Stimulated activated CD8-positive, alpha-beta memory T cell treated with anti-CD3 and anti-CD28 coated beads, Interleukin-4, amount 100 ng/mL, for 1 hour (primary cell): Measurements from ENCODE around the gene UBE2D3.
A peak's percentile ranks its signal among the peaks of the same experiment; 100 is the strongest.
"Not testable (repeated sequence)": the region's sequence is repeated elsewhere in the genome, so short reads cannot be mapped to it uniquely, and the experiment has no call there.

Experiments
- DNase-seq, 2 donors: peaks; one replicate each; pipeline ENCODE4 v3.0.0-alpha.2; 2020; ENCODE audit warnings: low read depth in 2 of 2, low spot score in 1 of 2

UBE2D3 gene

GRCh38 chr4:102826890-102827673 lies at the start of gene UBE2D3:
TSS of gene UBE2D3 (minus strand) at chr4:102827551. CDS start at chr4:102826508, 1,043 bp downstream.
- peak; percentile 91 to 92 for DNase-seq

GRCh38 chr4:102871772-102872171 lies 44.4 kb upstream of the UBE2D3 start:
- DNase-seq: no peak

DNA sequence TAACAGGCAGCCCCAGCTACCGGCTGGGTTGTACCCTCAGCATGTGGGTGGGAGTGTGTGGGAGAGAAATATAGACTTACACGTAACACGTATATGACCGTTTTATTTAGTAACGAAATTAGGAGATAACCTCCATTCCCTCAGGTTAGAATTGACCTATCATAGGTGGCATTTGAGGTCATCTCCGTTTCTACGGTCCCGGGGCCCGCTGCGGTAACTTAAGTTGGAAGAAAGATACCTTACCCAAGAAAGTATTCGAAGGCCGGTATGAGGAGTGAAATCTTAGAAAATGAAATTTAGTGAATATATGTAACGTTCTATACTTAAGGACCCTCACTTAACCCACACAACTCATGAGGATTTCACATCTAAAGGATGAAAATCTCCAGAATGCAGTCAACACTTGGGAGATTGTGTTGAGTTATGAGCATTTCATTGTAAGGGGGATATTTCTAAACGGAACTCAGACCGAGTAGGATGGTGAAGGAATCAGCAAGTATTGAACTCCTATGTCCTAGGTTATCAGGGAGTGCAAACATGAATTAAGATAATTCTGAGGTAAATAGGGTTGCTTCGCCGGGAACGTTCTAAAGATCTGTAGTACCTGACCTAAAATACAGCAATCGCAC lies 42.3 kb upstream of the UBE2D3 start:
- DNase-seq: no peak

DNA sequence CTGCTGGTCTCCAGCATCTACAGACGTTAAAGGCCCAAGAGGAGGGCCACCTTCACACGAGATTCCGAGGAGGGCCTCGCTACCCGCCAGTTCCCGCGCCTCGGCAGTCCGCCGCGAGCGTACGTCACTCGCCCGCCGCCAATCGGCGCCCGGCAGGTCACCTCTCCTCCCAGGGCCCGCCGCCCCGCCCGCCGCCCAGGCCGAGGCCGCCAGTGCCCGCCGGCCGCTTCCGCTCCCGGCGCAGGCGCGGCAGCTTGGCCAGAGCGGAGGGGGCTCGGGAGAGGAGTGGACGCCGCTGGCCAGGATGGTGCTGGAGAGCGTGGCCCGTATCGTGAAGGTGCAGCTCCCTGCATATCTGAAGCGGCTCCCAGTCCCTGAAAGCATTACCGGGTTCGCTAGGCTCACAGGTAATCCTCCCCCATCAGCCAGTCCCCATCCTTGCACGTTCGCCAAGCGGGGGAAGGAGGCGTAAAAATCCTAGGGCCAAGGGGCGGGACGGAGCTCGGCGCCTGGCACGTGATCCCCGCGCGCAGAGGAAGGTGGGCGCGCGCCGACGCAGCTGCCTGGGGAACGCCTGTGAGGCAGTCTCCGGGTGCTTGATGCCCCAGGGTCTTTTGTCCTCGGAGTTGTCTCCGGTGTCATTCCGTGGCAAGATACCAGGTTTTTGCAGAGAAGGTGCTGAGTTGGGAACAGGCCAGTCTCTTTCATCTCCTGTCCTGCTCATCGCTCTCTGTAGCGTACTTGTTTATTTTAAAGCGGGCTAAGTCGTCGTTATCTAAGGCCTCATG lies 41.6 kb upstream of the UBE2D3 start, which contains the start of gene CISD2:
Gene CISD2 (plus strand): TSS at position 212 of the 788 bp plus-strand sequence. CDS start 93 bp downstream, at position 305.
- peak; percentile 74 to 80 for DNase-seq

GRCh38 chr4:102868153-102868780 lies 40.9 kb upstream of the UBE2D3 start:
- no peak for DNase-seq

- no peak for DNase-seq
Observed at GRCh38 chr4:102867278-102868152, 40.2 kb upstream of the UBE2D3 start.

GRCh38 chr4:102865327-102865726 lies 38.0 kb upstream of the UBE2D3 start:
- DNase-seq: not testable (repeated sequence)

- no peak for DNase-seq
Observed at GRCh38 chr4:102862747-102863146, 35.4 kb upstream of the UBE2D3 start.

GRCh38 chr4:102862016-102862415 lies 34.7 kb upstream of the UBE2D3 start:
- no peak for DNase-seq

- no peak for DNase-seq
Observed at GRCh38 chr4:102860611-102861324, 33.4 kb upstream of the UBE2D3 start.

- DNase-seq: no peak
Observed at GRCh38 chr4:102858828-102859464, 31.6 kb upstream of the UBE2D3 start.

GRCh38 chr4:102850370-102850769 lies 23.0 kb upstream of the UBE2D3 start:
- no peak for DNase-seq

DNA sequence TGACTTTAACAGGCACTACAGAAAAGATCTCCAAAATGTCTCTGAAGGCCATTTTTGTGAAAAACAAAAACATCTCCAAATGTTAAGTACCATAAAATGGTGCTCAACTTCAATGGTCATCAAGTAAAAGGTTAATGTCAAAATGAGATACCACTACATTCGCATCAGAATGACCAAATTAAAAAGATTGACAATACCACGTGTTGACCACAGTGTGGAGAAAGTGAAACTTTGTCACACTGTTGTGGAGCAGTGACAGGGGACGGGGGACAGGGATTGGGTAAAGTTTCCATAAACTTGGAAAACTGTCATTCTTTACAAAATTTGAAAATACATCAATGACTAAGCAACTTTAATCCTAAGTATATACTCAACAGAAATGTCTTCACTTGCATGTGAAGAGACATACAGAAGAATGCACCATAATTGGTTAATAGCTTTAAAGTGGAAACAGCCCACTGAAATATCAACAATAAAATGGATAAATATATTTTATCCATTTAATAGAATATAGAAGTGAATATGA lies 22.3 kb upstream of the UBE2D3 start:
- no peak for DNase-seq

DNA sequence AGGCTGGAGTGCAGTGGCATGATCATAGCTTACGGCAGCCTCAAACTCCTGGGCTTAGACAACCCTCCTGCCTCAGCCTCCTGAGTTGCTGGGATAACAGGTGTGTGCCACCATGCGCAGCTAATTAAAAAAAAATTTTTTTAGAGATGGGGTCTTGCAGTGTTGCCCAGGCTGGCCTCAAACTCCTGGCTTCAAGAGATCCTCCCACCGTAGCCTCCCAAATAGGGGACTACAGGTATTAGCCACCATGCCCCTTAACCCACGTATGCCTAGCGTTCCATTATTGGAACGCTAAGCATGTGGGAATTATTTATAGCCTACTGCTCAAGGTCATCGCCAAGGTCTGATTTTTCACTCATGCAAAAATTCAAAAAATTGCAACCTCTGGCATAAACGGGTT lies 20.3 kb upstream of the UBE2D3 start:
- DNase-seq: no peak

- no peak for DNase-seq
Observed at GRCh38 chr4:102843938-102844337, 16.6 kb upstream of the UBE2D3 start.

GRCh38 chr4:102843273-102843672 lies 15.9 kb upstream of the UBE2D3 start:
- no peak for DNase-seq

GRCh38 chr4:102842367-102842766 lies 15.0 kb upstream of the UBE2D3 start:
- DNase-seq: no peak

- DNase-seq: no peak
Observed at GRCh38 chr4:102836596-102836995, 9.2 kb upstream of the UBE2D3 start.

GRCh38 chr4:102832667-102833066 lies 5.3 kb upstream of the UBE2D3 start:
- DNase-seq: no peak
